GM21526 (cell line): Measurements from ENCODE around the gene EPHA3.

ENCODE experiments used
- ATAC-seq: cut with Tn5 transposase; IDR thresholded peaks from one replicate; pipeline ENCODE4 v1.9.1; 2021; ENCODE audit warnings: moderate library complexity; ENCODE audit not compliant: unreplicated experiment, low FRiP score

The EPHA3 gene

DNA sequence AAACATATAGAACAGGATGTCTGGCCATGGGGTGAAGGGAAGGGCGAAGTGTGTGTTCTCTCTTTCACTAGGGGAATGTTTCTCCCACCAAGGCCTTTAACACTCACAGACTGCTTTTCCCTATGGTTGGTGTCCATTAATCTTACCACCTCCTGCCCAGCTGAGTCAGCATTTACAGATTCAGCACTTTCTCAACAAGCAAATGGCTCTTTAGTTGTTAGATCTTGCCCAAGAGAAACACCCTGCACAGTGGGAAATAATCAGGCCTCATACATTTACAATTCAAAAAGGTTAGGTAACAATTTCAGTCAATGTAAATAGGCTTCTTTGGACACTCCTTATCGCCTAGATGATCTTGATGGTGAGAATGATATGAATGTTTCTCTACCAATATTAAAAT, 418.2 kb downstream of the EPHA3 start:
- ATAC-seq, result no peak

DNA sequence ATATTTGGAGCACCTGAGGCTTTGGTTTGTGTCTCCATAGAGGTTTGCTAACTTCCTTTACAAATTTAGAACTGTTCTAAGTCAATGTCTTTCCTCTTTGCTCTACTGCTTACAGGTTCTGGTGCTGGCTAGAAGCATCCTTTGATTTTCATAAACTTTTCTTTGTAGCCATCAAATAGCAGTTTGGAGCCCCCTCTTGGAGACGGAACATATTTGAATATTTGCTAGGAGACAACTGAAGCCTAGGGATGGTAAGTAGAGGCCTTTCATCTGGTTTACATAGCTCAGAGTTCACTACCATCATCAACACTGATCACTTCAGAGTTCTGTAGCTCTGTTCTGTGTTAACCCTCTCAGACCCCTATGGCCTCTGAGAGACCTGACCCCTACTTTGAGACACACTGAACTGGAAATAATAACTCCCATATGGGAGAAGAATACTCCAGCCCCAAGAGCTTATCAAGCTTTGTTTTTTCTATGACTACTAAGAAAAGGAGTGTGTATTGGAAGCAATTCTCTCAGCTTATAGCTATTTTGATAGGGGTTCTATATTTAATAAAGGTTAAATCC, 420.4 kb downstream of the EPHA3 start:
- no peak for ATAC-seq
